GOT3 (cell line): ENCODE data around the gene FIZ1.
A peak's percentile ranks its signal among the peaks of the same experiment; 100 is the strongest.

ENCODE experiments used
- DNase-seq: peaks from one replicate; lab custom pipeline; 2025; ENCODE audit warnings: mixed read lengths; lab: John Stamatoyannopoulos, UW

The FIZ1 gene

GRCh38 chr19:55635856-55636440, 36.6 kb upstream of the FIZ1 start:
- DNase-seq, result no peak

DNA sequence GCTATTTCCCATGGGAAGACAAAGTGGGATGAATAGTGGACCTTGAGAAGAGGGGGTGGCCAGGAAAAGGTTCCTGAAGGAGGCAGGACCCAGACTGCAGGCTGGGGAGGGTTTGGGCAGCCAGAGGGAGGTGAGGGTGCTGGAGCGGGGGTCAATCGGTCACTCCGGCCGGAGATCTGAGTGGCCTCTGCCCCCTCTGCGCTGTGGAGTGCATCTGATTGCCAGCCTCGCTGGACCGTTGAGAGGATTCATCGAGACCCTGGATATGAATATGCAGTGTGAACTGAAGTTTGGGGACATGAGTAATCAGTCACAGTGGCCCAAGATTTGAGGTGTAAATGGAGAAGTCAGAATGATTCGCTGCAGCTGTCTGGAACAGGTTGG, 36.0 kb upstream of the FIZ1 start:
- no peak for DNase-seq

- no peak for DNase-seq
Measured at GRCh38 chr19:55633861-55634260, 34.5 kb upstream of the FIZ1 start.

GRCh38 chr19:55632463-55632834, 33.1 kb upstream of the FIZ1 start:
- DNase-seq, result peak; percentile 36

- no peak for DNase-seq
Measured at GRCh38 chr19:55626350-55626749, 27.0 kb upstream of the FIZ1 start.

GRCh38 chr19:55625004-55625326, 25.6 kb upstream of the FIZ1 start:
- DNase-seq, result no peak

DNA sequence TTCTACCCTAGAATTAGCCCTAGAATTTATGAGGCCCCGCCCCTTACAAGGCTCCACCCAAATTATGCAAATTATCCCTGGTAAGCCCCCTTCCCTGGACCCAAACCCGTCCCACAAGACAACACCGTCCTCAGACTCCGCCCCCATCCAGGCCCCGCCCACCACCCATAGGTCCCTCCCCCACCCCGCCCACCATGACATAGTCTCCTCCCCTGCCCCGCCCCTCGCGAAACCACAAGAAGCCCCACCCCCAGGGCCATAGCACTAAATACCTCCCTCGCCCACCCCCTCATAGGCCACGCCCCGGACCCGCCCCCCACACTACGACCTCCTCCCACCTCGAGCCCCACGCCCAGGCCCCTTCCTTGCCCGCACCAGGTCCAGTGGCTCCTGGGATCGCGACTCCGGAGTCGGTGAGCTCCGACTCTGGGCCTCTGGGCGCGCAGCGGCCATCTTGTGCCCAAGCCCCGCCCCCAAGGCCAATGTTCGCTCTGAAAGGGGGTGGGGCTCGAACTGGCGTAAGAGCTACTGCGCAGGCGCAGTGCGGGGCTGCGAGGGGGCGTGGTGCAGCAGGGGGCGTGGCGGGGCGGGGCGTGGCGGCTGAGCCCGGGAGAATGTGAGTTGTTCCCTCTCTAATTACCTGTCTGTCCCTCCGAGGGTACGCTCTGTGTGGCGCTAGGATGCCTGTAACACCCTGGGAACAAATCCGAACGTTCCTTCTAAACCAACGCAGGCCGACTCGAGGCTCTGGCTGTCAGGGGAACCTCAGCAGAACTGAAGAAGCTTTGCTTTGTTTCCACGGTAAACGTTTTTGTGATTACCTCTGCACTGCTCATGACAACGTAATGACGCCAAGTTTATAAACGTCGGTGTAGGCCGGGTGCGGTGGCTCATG, 25.0 kb upstream of the FIZ1 start, which contains the start of gene ZNF784:
ZNF784 (minus strand) TSS at position 458 of the 895 bp plus-strand sequence; CDS start at position 453, 5 bp downstream.
- peak; percentile 70 for DNase-seq

DNA sequence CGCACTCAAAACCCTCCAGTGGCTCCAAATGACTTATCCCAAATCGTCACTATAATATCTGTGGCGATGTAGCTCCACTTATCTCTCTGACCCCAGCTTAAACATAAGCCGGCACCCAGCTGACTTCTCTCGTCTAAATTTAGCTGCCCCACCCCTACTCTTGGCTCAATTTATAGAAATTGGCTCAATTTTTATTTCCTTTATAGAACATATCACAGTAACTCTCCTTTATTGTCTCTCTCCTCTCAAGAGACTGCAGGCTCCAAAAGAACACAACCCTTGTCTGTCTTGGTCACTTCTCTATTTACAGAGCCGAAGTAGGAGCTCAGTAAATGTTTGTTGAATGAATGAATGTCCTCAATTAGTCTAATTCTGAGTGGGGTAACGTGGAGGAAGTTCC, 24.2 kb upstream of the FIZ1 start:
- no peak for DNase-seq

DNA sequence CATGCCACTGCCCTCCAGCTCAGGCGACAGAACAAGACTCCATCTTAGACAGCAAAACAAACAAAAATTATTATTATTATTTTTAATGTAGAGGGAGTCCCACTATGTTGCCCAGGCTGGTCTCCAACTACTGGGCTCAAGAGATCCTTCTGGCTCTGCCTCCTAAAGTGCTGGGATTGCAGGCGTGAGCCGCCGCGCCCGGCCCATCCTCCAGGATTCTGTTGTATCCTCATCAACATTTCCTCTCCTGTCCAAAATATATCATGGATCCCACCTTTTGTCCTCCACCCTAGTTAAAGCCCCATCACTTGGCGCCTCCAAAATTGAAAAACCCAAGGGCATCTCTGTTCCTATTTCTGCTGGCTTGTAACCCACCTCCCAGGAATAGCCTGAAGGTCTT, 23.8 kb upstream of the FIZ1 start:
- DNase-seq, result no peak

GRCh38 chr19:55622242-55622969, 23.1 kb upstream of the FIZ1 start:
- no peak for DNase-seq

- no peak for DNase-seq
Measured at GRCh38 chr19:55621673-55622231, 22.4 kb upstream of the FIZ1 start.

DNA sequence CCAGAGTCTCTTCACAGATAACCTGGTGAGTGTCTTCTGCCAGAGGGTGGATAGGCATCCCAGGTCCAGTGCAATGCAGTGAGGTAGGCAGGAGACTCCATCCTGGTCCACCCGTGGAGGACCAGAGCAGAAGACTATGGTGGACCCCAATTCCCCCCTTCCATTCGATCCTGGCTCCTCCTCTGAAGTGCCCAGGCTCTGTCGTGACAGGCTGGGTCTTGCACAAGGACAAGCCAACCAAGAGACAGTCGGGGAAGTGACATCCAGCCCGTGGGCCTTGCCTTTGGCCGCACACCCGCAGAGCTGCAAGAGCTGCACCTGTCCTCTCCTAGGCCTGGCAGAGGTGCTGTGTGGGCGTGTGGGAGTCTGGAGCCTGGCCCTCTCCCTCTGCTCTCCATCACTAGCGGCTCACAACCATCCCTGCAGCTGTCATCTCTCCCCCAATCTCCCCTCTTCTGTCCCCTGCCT, 21.9 kb upstream of the FIZ1 start:
- DNase-seq, result no peak

DNA sequence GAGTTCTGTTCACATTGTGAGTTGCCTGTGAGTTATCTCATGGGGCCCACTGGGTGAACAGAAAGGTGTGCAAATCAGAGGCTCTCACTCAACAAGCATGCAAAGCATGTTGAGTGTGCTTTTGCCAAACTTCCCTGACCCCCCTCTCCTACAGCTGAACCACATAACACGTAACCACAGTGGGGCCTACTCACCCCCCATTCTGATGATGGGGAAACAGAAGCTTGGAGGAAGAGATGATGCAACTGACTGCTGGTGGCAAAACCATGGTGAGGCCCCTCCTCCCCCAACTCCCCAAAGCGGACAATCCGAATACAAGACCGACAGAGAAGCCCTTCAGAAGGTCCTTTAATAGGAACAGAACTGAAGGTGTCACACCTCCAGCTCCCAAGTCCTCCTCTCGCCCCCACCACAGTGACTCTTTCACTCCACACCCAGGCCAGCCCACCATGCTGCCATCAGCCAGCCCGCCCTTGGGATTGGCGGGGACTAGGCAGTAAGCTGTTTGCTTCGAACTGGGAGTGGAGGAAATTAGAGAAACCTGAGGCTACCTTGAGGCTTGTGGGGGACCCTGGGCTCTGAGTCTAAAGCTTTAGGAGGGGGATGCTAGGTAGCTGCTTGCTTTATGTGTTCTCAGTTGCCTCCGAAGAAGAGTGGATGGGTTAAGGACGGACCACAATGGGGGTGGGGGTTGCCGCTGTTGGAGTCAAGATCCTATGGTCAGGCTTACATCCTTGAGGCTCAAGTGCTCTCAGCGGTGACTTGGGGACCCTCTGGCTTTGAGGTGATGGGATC, 21.3 kb upstream of the FIZ1 start:
- no peak for DNase-seq

DNA sequence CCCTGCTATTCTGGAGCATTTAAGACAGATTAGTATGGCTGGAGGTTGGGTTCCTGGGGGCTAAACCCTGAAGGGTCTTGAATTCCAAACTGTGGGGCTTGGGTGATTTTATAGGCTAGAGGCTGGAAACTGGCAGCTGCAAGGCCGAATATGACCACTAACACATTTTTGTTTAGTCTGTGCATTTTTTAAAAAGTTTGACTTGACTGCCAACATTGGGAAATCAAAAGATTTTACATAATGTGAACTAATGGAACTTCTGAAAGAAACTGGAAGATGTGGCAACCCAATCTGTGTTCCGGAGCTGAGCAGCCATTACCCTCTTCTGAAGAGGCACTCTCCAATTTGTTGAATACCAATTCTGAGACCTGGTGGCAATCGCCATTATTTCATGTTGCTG, 20.0 kb upstream of the FIZ1 start:
- DNase-seq, result no peak

DNA sequence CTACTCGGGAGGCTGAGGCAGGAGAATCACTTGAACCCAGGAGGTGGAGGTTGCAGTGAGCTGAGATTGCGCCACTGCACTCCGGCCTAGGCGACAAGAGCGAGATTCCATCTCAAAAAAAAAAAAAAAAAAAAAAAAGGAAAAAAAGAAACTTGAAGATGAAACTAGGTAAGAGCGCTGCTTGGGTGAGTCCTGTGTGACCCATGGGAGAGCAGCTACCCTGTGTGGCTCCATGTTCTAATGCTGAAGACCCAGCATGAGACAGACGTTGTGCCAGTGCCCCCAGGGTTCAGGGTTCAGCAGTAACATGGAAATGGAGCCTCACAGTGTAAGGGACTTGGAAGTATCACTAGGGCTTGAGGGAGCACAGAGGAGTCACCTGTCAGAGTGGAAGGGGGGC, 19.1 kb upstream of the FIZ1 start:
- DNase-seq, result no peak

DNA sequence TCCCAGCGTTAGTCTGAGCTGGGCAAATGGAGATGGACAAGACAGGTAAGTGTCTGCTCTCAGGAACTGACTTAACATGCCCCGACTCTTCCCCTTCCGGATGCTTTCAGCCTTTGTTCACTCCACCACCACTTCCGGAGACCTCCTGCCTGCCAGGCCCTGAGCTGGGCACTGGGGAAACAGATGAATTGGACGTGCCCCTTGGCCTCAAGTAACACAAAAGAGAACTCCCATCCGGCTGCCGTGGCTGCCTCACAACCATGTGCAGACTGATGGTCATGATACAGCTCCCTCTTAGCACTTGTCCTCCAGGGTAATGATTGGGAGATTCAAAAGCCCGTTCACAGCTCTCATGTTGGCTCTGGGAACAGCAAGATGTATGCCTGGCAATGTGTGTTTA, 18.1 kb upstream of the FIZ1 start:
- no peak for DNase-seq

- no peak for DNase-seq
Measured at GRCh38 chr19:55616395-55616875, 17.1 kb upstream of the FIZ1 start.

- DNase-seq, result no peak
Measured at GRCh38 chr19:55615543-55616394, 16.5 kb upstream of the FIZ1 start.

DNA sequence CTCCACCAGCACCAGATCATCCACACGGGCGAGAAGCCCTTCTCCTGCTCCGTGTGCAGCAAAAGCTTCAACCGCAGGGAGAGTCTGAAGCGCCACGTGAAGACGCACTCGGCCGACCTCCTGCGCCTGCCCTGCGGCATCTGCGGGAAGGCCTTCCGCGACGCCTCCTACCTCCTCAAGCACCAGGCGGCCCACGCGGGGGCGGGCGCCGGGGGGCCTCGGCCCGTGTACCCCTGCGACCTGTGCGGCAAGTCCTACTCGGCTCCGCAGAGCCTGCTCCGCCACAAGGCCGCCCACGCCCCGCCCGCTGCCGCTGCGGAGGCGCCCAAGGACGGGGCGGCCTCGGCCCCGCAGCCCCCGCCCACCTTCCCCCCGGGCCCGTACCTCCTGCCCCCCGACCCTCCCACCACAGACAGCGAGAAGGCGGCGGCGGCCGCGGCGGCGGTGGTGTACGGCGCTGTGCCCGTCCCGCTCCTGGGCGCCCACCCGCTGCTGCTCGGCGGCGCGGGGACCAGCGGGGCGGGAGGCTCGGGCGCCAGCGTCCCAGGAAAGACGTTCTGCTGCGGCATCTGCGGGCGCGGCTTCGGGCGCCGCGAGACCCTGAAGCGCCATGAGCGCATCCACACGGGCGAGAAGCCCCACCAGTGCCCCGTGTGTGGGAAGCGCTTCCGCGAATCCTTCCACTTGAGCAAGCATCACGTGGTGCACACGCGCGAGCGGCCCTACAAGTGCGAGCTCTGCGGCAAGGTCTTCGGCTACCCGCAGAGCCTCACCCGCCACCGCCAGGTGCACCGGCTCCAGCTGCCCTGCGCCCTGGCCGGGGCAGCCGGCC, 15.6 kb upstream of the FIZ1 start:
- DNase-seq, result no peak
